Glutamatergic neuron (in vitro differentiated cells): ENCODE measurements around the gene FADS2. TPM values are rescaled to one million over a fixed set of nuclear protein-coding genes. Genes with fewer than 3 reads are reported as not detected.

Experiments used
- DNase-seq: peaks from one replicate; pipeline ENCODE4 v3.0.0; 2022
- H3K27ac Mint-ChIP-seq: one replicate; pipeline ENCODE4 v1.8.0; 2020; ENCODE audit warnings: mild to moderate bottlenecking, mixed read lengths, inconsistent platforms; ENCODE audit not compliant: unreplicated experiment
- H3K27me3 Mint-ChIP-seq: one replicate; pipeline ENCODE4 v1.8.0; 2020; ENCODE audit warnings: mild to moderate bottlenecking, moderate library complexity, mixed read lengths, inconsistent platforms; ENCODE audit not compliant: unreplicated experiment
- H3K36me3 Mint-ChIP-seq: one replicate; pipeline ENCODE4 v1.8.0; 2020; ENCODE audit warnings: mild to moderate bottlenecking, mixed read lengths, inconsistent platforms; ENCODE audit not compliant: unreplicated experiment
- H3K4me1 Mint-ChIP-seq: one replicate; pipeline ENCODE4 v1.8.0; 2020; ENCODE audit warnings: mild to moderate bottlenecking, low read depth, mixed read lengths, inconsistent platforms; ENCODE audit not compliant: unreplicated experiment
- H3K4me3 Mint-ChIP-seq: one replicate; pipeline ENCODE4 v1.8.0; 2020; ENCODE audit warnings: mild to moderate bottlenecking, mixed read lengths, inconsistent platforms; ENCODE audit not compliant: unreplicated experiment
- H3K9me3 Mint-ChIP-seq: one replicate; pipeline ENCODE4 v1.8.0; 2020; ENCODE audit warnings: mild to moderate bottlenecking, moderate library complexity, mixed read lengths, inconsistent platforms; ENCODE audit not compliant: unreplicated experiment
- CTCF ChIP-seq: fragments of 200-600 bp; sonication (generic); IDR thresholded peaks from one replicate; pipeline ENCODE4 v1.5.0; 2021; ENCODE audit not compliant: partially characterized antibody, unreplicated experiment
- total RNA-seq: library from RNA; stranded (reverse); fragmentation: NEBNext Ultra II Directional; extraction: Animal tissue kit (Norgen Biotek cat#: 25700); gene quantifications from one replicate; pipeline ENCODE4 v1.2.1, GENCODE V29; 2021; ENCODE audit not compliant: unreplicated experiment

FADS2 gene
- total RNA-seq, 1 donor from 2014 or later = 701 TPM

GRCh38 chr11:61806785-61807184, 21.3 kb upstream of the FADS2 start:
- no peaks in the 10 kb centered on the region for H3K4me1 Mint-ChIP-seq
- no peaks in the 10 kb centered on the region for H3K36me3 Mint-ChIP-seq
- H3K4me3 Mint-ChIP-seq = no peak overlapping the region
- peaks cover 1% of the 10 kb centered on the region for H3K9me3 Mint-ChIP-seq
- no peak for TF ChIP-seq CTCF
- no peak overlapping the region for H3K27ac Mint-ChIP-seq
- H3K27me3 Mint-ChIP-seq = peaks cover 11% of the 10 kb centered on the region
- no peak for DNase-seq

- Mint-ChIP-seq H3K4me3 (no peak overlapping the region), H3K27ac (no peak overlapping the region), H3K27me3 (peaks cover 9% of the 10 kb centered on the region), H3K36me3 (peaks cover 4% of the 10 kb centered on the region), H3K9me3 (peaks cover 11% of the 10 kb centered on the region), H3K4me1 (peaks cover 9% of the 10 kb centered on the region)
- no peak for DNase-seq
- TF ChIP-seq CTCF = no peak
Measured at GRCh38 chr11:61810671-61811175, 17.4 kb upstream of the FADS2 start.

GRCh38 chr11:61811831-61812230, 16.3 kb upstream of the FADS2 start:
- Mint-ChIP-seq H3K36me3 (peaks cover 4% of the 10 kb centered on the region), H3K9me3 (peaks cover 16% of the 10 kb centered on the region), H3K4me1 (peaks cover 9% of the 10 kb centered on the region), H3K27ac (no peak overlapping the region), H3K4me3 (no peak overlapping the region), H3K27me3 (peaks cover 9% of the 10 kb centered on the region)
- no peak for TF ChIP-seq CTCF
- DNase-seq = no peak

- DNase-seq = no peak
- peaks cover 12% of the 10 kb centered on the region for H3K27me3 Mint-ChIP-seq
- H3K9me3 Mint-ChIP-seq = peaks cover 19% of the 10 kb centered on the region
- peak overlapping the region; percentile 25 for H3K27ac Mint-ChIP-seq
- H3K36me3 Mint-ChIP-seq = peaks cover 4% of the 10 kb centered on the region
- no peak for TF ChIP-seq CTCF
- H3K4me3 Mint-ChIP-seq = no peak overlapping the region
- H3K4me1 Mint-ChIP-seq = peaks cover 15% of the 10 kb centered on the region
Measured at GRCh38 chr11:61812736-61813411, 15.2 kb upstream of the FADS2 start.

GRCh38 chr11:61814247-61814957, 13.7 kb upstream of the FADS2 start:
- peaks cover 4% of the 10 kb centered on the region for H3K36me3 Mint-ChIP-seq
- TF ChIP-seq CTCF = no peak
- peak; percentile 35 for DNase-seq
- H3K9me3 Mint-ChIP-seq = peaks cover 19% of the 10 kb centered on the region
- peaks cover 16% of the 10 kb centered on the region for H3K4me1 Mint-ChIP-seq
- H3K27ac Mint-ChIP-seq = peak overlapping the region; percentile 99
- H3K27me3 Mint-ChIP-seq = peaks cover 14% of the 10 kb centered on the region
- H3K4me3 Mint-ChIP-seq = peak overlapping the region; percentile 95
